Stimulated activated naive CD8-positive, alpha-beta T cell treated with anti-CD3 and anti-CD28 coated beads, Interleukin-15, amount 100 ng/mL, for 72 hours (primary cell): ENCODE data around the gene NEB.

ENCODE experiments used
- ATAC-seq: fragments of 150-1000 bp; cut with Tn5 transposase; 2 replicates; pipeline ENCODE4 v1.10.0; 2021; ENCODE audit warnings: mild to moderate bottlenecking, moderate library complexity
- DNase-seq, 2 donors: peaks; one replicate each; pipeline ENCODE4 v3.0.0; 2021 to 2022
- H3K27ac Mint-ChIP-seq, 2 donors: one replicate each; pipeline ENCODE4 v1.8.0; 2022; ENCODE audit warnings: mild to moderate bottlenecking in 2 of 2, mixed read lengths in 2 of 2, moderate library complexity in 2 of 2
- H3K27me3 Mint-ChIP-seq: one replicate; pipeline ENCODE4 v1.8.0; 2022; ENCODE audit warnings: mixed read lengths
- H3K4me1 Mint-ChIP-seq: one replicate; pipeline ENCODE4 v1.8.0; 2022; ENCODE audit warnings: mild to moderate bottlenecking, mixed read lengths
- H3K4me3 Mint-ChIP-seq, 2 donors: one replicate each; pipeline ENCODE4 v1.8.0; 2022; ENCODE audit warnings: mild to moderate bottlenecking in 2 of 2, mixed read lengths in 2 of 2, moderate library complexity in 1 of 2
- H3K9me3 Mint-ChIP-seq, 2 donors: one replicate each; pipeline ENCODE4 v1.8.0; 2022; ENCODE audit warnings: mixed read lengths in 2 of 2

The NEB gene

DNA sequence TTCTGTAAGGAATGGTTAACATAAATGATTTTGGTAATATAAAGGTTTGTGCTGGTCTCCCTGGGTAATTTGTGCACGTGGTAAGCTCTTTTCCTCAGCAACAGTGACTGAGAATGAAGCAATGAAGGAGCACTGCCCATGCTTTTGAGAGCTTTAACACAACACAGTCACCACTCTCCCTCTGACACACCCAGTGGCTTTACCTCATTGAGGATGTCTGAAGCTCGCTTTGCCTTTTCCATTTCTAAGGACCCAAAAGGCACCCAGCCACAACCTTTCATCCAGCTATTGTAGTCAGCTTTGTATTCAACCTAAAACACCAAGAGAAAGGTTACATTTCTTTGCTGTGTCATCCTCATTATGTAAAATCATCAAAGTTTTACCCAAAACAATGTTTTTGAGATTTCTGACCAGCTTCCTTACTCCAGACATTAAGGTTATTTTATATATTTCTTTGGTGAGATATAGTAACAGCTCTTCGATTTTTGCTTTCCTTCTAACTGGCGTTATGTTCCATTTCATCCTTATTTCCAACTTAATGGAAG lies 51.7 kb downstream of the NEB start:
- DNase-seq (no peak), ATAC-seq (no peak)
- H3K27me3 Mint-ChIP-seq, result no peaks in the 10 kb centered on the region
- no peaks in the 10 kb centered on the region for H3K9me3 Mint-ChIP-seq
- H3K4me3 Mint-ChIP-seq, result no peak overlapping the region
- no peak overlapping the region for H3K27ac Mint-ChIP-seq
- no peaks in the 10 kb centered on the region for H3K4me1 Mint-ChIP-seq

DNA sequence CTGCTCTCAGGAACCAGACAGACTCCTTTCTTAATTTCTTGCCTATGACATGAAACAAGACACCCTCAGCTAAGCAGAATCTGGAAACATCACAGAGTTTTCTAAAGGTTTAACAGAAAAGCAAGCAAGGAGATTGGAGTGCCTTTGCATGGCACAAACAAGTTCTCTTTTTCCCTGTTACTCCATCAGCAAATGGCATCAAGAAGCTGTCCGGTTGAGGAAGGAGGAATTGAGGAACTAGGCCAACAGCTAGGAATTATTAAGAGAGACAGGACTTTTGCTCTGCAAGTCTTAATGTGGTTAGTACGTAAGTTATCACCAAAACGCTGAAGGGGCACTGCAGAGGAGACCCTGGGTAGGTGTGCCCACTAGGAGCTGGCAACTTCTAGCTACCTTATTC lies 53.2 kb downstream of the NEB start:
- Mint-ChIP-seq H3K27me3 (no peaks in the 10 kb centered on the region), H3K27ac (no peak overlapping the region), H3K9me3 (no peaks in the 10 kb centered on the region), H3K4me3 (no peak overlapping the region), H3K4me1 (no peaks in the 10 kb centered on the region)
- DNase-seq (no peak), ATAC-seq (no peak)

DNA sequence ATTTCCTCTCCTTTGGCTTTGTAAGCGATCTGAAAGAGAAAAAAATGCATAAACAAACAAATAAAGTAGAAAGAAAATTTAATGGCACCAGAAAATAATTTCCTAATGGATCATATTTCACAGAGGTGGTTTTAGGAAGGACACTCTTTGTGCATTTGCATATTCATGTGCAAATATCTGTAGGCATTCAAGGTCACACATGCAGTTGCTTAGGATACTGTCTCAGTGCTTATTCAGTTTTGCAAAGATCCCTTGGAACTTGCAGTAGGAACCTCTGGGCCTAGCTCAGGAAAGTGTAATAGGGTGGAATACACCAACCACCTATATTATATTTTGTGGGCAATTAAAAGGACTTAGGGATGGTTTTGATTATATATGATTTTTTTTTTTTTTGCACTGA lies 54.3 kb downstream of the NEB start:
- Mint-ChIP-seq H3K4me3 (no peak overlapping the region), H3K27ac (no peak overlapping the region), H3K4me1 (no peaks in the 10 kb centered on the region), H3K9me3 (no peaks in the 10 kb centered on the region), H3K27me3 (no peaks in the 10 kb centered on the region)
- DNase-seq, result no peak
- ATAC-seq, result no peak

DNA sequence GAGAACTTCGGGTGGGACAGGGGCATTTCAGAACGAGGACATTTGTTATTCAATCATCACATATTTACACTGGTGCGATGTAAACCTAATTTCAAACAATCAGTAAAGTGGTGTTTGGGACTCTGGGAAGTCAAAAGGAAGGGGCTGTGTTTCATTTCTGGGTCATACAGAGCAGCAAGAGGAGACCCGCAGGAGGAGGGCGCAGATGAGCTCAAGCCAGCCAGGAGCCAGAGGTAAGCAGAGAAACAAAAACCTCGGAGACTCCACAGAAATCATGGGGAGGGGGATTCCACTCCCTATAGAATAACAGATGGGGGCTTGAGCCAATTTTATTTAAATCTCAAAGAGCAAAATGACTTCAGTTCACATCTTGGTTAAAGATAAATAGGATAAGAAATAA lies 55.4 kb downstream of the NEB start:
- Mint-ChIP-seq H3K4me1 (no peaks in the 10 kb centered on the region), H3K9me3 (no peaks in the 10 kb centered on the region), H3K27me3 (no peaks in the 10 kb centered on the region), H3K4me3 (no peak overlapping the region), H3K27ac (no peak overlapping the region)
- DNase-seq (no peak), ATAC-seq (no peak)

DNA sequence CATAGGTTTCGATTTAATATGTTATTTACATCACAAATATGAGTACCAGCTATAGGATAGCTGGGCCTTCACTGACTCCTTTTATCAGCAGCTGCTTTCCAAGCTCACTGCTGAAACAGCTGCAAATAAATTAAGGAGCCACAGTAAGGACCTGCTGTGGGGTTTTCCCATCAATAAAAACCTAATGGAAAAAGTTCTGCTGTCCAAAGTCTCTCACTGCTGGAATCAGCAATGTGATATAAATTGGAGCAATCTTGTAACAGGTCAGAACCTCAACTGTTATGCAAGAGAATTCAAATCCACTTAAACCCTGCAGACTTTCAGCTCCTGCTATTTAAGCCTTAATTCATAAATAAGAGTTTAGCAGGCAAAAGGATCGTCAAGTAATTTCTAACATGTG lies 61.3 kb downstream of the NEB start:
- no peak overlapping the region for H3K27ac Mint-ChIP-seq
- H3K4me1 Mint-ChIP-seq, result peaks cover 13% of the 10 kb centered on the region
- ATAC-seq, result no peak
- no peak for DNase-seq
- H3K4me3 Mint-ChIP-seq, result no peak overlapping the region
- H3K9me3 Mint-ChIP-seq, result no peaks in the 10 kb centered on the region
- no peaks in the 10 kb centered on the region for H3K27me3 Mint-ChIP-seq

DNA sequence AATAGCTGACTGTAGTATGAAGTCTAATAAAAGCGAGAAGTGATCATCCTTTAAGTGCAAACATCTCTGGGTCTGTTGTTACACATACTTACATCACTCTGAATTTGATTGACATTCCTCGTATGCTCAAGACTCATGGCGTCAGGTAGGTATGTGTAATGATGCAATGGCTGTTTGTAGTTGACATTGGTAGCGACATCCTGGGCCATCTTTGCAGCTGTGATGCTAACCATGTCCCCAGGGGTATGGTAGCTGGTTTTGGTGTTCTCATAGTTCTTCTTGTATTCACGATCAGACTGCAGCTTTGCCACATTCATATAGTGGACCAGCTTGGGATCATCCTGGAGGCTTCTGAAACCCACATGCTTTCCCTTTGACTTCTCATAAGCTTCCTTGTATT lies 62.0 kb downstream of the NEB start:
- H3K27me3 Mint-ChIP-seq, result no peaks in the 10 kb centered on the region

DNA sequence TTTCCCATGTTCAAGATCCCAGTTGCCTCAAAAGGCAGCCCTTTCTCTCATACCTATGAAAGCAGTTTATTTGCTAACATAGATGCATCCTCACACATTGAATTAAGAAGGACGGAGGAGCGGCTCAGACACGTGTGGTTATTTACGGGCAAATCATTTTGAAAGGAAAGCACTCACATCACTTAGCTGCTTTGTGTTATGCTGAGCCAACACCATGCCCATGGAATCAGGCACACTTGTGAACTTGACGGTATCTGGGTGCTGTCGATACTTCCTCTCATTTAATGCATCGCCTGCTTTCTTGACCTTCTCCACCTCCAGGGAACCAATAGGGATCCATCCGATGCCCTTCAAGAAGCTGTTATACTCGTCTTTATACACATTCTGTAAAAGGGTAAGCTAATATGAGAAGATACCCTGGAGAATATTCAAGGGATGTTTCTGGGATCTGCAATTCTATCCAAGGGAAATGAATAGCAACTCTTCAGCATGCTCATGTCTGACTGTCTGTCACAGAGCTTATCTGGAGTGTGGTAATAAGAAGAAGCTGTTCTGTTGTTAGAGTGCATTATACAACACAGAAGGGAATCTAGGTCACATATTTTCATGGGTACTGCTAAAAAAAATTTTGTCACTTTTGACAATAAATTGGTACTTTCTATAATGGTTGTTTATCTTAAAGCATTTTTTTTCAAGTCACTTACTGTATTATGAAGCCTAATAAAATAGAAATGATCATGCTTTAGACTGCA lies 63.3 kb downstream of the NEB start:
- Mint-ChIP-seq H3K4me3 (no peak overlapping the region), H3K27me3 (no peaks in the 10 kb centered on the region), H3K4me1 (peaks cover 13% of the 10 kb centered on the region), H3K9me3 (no peaks in the 10 kb centered on the region), H3K27ac (no peak overlapping the region)
- DNase-seq (no peak), ATAC-seq (no peak)

More for the DNA sequence above, 62.0 kb downstream of the NEB start:
- no peak for ATAC-seq
- peaks cover 13% of the 10 kb centered on the region for H3K4me1 Mint-ChIP-seq
- H3K27ac Mint-ChIP-seq, result no peak overlapping the region
- H3K4me3 Mint-ChIP-seq, result no peak overlapping the region
- H3K9me3 Mint-ChIP-seq, result no peaks in the 10 kb centered on the region
- no peak for DNase-seq

DNA sequence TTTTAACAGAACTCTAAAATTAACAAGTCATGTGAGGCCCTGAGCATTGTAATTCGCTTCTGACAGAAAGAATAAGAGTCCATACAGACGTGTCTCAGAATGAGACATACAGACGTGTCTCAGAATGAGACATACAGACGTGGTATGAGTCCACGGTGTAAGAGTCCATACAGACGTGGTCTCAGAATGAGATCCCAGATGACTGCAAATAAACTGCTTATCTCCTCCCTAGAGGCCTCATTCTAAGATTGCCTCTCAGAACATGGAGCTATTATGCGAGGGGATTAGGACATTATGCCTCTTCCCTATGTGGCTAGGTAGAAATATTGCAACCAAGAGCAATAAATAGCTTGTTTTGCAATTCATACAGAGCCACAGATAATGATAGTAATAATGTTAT lies 63.9 kb downstream of the NEB start:
- no peak overlapping the region for H3K27ac Mint-ChIP-seq
- DNase-seq, result no peak
- peaks cover 13% of the 10 kb centered on the region for H3K4me1 Mint-ChIP-seq
- H3K9me3 Mint-ChIP-seq, result no peaks in the 10 kb centered on the region
- H3K27me3 Mint-ChIP-seq, result no peaks in the 10 kb centered on the region
- no peak overlapping the region for H3K4me3 Mint-ChIP-seq
- ATAC-seq, result no peak

DNA sequence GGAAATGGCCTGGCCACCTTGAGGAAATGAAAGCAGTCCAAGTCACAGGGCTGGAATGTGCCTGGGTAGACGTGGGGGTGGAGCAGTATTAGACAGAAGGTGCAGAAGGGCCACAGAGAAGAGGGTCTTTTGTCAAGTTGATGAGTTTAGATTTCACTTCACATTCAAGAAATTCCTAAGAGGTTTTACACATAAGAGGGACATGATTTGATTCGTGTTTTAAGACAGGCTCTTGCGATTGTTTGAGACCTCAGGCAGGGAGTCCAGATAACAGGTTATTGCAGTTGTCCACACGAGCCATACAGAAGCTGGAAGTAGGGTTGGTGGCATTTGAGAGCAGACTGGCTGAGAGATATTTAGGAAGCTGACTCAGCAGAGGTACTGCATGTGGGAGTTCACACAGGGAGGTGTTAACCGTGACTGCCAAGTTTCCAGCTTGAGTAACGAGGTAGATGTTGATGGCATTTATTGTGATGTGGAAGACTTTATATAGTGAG lies 64.6 kb downstream of the NEB start:
- H3K4me1 Mint-ChIP-seq, result peaks cover 13% of the 10 kb centered on the region
- H3K9me3 Mint-ChIP-seq, result no peaks in the 10 kb centered on the region
- no peaks in the 10 kb centered on the region for H3K27me3 Mint-ChIP-seq
- no peak overlapping the region for H3K4me3 Mint-ChIP-seq
- no peak for DNase-seq
- no peak for ATAC-seq
- peak overlapping the region in 1 of 2 donors; percentile 77 for H3K27ac Mint-ChIP-seq

DNA sequence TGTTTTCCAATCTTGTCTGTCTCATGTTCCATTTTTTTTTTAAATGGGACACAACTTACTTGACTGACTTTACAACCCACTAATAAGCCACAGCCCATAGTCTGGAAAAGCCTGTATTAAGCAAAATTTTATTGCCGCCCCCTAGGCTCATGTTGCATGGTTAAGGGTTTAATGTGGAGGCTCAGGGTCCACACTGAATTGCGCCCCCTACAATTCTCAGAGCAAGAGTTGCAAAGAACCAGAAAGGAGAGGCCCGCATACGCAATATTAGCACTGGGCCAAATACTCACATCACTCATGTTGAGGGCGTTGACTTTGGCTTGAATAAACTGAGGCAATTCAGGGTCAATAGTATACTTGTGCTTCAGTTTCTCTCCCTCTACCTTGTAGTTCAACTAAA lies 65.5 kb downstream of the NEB start:
- no peaks in the 10 kb centered on the region for H3K9me3 Mint-ChIP-seq
- no peak overlapping the region for H3K27ac Mint-ChIP-seq
- ATAC-seq (no peak), DNase-seq (no peak)
- H3K27me3 Mint-ChIP-seq, result no peaks in the 10 kb centered on the region
- H3K4me3 Mint-ChIP-seq, result no peak overlapping the region
- H3K4me1 Mint-ChIP-seq, result peaks cover 13% of the 10 kb centered on the region

DNA sequence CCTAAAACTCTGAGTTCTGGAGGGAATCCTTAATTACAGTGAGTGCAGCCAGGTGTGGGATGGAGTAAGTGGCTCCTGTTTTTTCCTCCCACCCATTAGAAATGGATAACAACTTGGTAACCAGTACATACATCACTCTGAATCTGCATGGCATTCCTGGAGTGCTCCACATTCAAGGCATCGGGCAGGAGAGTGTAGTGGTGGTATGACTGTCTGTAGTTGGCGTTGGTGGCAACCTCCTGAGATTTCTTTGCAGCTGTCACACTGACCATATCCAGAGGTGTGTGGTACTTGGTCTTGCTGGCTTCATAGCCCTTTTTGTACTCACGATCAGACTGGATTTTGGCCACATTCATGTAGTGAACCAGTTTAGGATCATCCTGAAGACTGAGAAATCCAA lies 68.3 kb downstream of the NEB start:
- no peak overlapping the region for H3K27ac Mint-ChIP-seq
- no peak overlapping the region for H3K4me3 Mint-ChIP-seq
- no peaks in the 10 kb centered on the region for H3K9me3 Mint-ChIP-seq
- peaks cover 13% of the 10 kb centered on the region for H3K4me1 Mint-ChIP-seq
- no peak for ATAC-seq
- DNase-seq, result no peak
- no peaks in the 10 kb centered on the region for H3K27me3 Mint-ChIP-seq

DNA sequence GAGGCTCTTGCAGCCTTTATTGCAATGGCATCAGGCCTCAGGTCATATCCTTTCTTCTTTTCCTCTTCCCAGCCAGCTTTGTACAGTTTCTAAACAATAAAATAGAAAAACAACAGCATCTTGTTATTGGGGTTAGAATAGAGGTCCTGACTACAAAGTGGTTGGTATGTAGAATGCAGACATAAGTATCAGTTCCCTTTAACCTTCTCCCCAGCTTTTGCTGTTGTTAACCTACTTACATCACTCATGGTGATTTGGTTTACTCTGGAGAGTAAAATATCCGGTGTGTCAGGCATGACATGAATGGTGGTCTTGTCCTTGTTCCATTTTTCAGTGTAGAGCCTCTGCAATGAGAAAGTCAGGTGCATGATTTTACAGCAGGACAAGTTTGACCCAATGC lies 69.8 kb downstream of the NEB start:
- Mint-ChIP-seq H3K4me3 (no peak overlapping the region), H3K4me1 (peaks cover 5% of the 10 kb centered on the region), H3K27ac (no peak overlapping the region), H3K9me3 (no peaks in the 10 kb centered on the region), H3K27me3 (no peaks in the 10 kb centered on the region)
- ATAC-seq, result no peak
- DNase-seq, result no peak

DNA sequence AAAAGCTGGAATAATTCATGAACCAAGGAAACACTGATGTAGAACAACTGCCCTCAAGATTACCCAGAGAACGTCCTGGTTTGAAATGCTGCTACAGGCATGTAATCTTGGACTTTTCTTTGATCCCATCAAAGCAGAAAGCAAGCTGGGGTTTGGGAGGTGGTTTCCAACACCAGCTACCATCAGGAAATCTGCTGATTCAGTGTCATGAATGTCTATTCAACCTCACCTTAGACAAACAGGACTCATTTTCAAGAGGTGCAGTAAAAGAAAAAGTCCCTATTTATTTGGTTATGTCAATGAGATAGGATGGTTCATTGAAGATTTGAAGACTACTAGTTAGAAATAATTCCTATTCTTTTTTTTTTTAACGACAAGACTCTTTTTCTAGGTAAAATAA lies 72.7 kb downstream of the NEB start:
- no peak overlapping the region for H3K27ac Mint-ChIP-seq
- no peaks in the 10 kb centered on the region for H3K27me3 Mint-ChIP-seq
- no peaks in the 10 kb centered on the region for H3K4me1 Mint-ChIP-seq
- no peak overlapping the region for H3K4me3 Mint-ChIP-seq
- no peak for ATAC-seq
- no peak for DNase-seq
- H3K9me3 Mint-ChIP-seq, result no peaks in the 10 kb centered on the region

DNA sequence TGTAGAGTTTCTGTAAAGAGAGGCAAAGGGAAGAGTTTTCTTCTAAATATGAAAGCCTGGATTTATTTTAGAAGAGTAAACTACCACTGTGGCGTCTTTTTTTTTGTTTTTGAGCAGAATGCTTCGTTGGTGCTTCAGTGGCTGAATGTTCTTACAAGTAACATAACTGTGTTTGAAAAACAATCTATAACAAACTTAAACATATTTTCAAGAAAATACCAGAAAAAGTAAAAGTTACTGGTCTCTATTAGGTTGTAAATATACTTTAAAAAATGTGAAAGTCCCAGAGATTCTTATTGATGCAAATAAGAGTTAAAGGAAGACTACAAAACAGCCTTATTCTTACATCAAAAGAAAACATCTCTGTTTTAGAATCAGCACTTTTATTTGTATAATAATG lies 76.2 kb downstream of the NEB start:
- Mint-ChIP-seq H3K27ac (no peak overlapping the region), H3K4me1 (no peaks in the 10 kb centered on the region), H3K4me3 (no peak overlapping the region), H3K27me3 (no peaks in the 10 kb centered on the region), H3K9me3 (no peaks in the 10 kb centered on the region)
- DNase-seq (no peak), ATAC-seq (no peak)

DNA sequence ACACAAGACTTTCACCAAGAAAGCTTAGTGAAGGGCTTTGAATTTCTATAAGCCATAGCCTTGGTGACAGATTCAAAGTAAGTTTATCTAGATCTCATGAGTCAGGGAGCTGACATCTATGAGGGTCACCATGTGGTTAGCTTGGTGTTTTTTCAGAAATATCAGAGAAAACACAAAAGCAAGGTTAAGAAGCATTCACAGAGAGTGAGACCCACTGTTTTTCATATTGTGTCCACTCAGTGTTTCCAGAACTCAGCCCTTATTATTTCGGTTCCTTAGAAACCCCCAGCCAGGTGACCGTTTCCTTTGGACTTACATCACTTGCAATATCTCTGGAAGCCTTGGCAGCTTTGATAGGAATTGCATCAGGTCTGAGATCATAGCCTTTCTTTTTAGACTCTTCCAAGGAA lies 76.6 kb downstream of the NEB start:
- Mint-ChIP-seq H3K4me3 (no peak overlapping the region), H3K27ac (no peak overlapping the region), H3K27me3 (no peaks in the 10 kb centered on the region), H3K4me1 (no peaks in the 10 kb centered on the region), H3K9me3 (no peaks in the 10 kb centered on the region)
- ATAC-seq, result no peak
- DNase-seq, result no peak

DNA sequence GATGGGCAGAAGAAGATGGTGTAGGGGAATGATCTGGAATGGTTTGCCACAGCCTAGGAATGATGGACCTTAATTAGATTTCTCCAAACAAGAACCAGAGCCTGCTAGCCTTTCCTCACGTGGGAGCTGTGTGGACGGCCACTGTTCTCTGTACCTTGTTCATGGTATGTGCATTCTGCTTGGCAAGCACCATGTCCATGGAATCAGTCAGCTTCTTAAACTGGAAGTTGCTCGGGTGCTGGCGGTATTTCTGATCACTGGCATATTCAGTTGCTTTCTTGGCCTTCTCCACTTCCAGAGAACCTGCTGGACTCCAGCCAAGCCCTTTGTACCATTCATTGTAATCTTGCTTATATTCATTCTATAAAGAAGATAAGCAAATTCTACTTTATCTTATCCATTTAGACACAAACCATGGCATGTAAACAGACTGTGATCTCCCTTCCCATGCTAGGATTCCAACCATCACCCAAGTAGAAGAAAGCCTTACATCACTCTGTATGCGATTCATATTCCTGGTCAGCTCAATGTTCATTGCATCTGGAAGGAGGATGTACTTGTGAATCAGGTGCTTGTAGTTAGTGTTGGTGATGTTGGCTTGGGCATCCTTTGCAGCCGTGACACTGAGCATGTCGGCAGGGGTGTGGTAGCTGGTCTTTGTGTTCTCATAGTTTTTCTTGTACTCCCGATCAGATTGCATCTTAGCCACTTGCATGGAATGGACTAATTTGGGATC lies 78.4 kb downstream of the NEB start:
- no peak overlapping the region for H3K27ac Mint-ChIP-seq

More for the DNA sequence above, 78.4 kb downstream of the NEB start:
- H3K27me3 Mint-ChIP-seq, result no peaks in the 10 kb centered on the region
- no peak for DNase-seq
- no peaks in the 10 kb centered on the region for H3K4me1 Mint-ChIP-seq
- no peaks in the 10 kb centered on the region for H3K9me3 Mint-ChIP-seq
- ATAC-seq, result no peak
- no peak overlapping the region for H3K4me3 Mint-ChIP-seq
